Epithelial cell of proximal tubule (primary cell): Measurements from ENCODE around the gene IKZF1. TPM values are rescaled to one million over a fixed set of nuclear protein-coding genes. Genes with fewer than 3 reads are reported as not detected.

Source experiments
- DNase-seq: peaks from one replicate; pipeline ENCODE4 v3.0.0-alpha.2; 2011; ENCODE audit warnings: low read depth
- H3K4me3 ChIP-seq: 2 replicates; pipeline ENCODE4 v1.5.1; 2011; ENCODE audit warnings: low read depth, mild to moderate bottlenecking, low read length
- CTCF ChIP-seq: conservative IDR thresholded peaks from 2 replicates; pipeline ENCODE4 v1.5.1; 2012; ENCODE audit warnings: low read depth, mild to moderate bottlenecking, low read length
- total RNA-seq: library from RNA; depleted of rRNA; stranded (reverse); fragments of >200 nt; gene quantifications from 2 replicates; pipeline ENCODE4 v1.2.3, GENCODE V29; 2015

Gene IKZF1
- total RNA-seq, 1 donor from 2014 or later = not detected

- no peak for DNase-seq
- no peak for TF ChIP-seq CTCF
- H3K4me3 ChIP-seq = no peak overlapping the region
These were observed 4.2 kb downstream of the IKZF1 start for GRCh38 chr7:50308532-50309385.

GRCh38 chr7:50309721-50310120 is 5.2 kb downstream of the IKZF1 start:
- no peak overlapping the region for H3K4me3 ChIP-seq
- no peak for TF ChIP-seq CTCF
- no peak for DNase-seq

- no peak overlapping the region for H3K4me3 ChIP-seq
- no peak for DNase-seq
- TF ChIP-seq CTCF = no peak
These were observed 5.8 kb downstream of the IKZF1 start for GRCh38 chr7:50310361-50310760.

GRCh38 chr7:50310956-50311355 is 6.4 kb downstream of the IKZF1 start:
- TF ChIP-seq CTCF = no peak
- DNase-seq = no peak
- no peak overlapping the region for H3K4me3 ChIP-seq

- TF ChIP-seq CTCF = no peak
- DNase-seq = no peak
- no peak overlapping the region for H3K4me3 ChIP-seq
These were observed 8.0 kb downstream of the IKZF1 start for GRCh38 chr7:50312250-50313162.

GRCh38 chr7:50314836-50315592 is 10.5 kb downstream of the IKZF1 start:
- no peak for DNase-seq
- no peak overlapping the region for H3K4me3 ChIP-seq
- no peak for TF ChIP-seq CTCF
